Endothelial cell (in vitro differentiated cells): Measurements from ENCODE around the gene DERL3. TPM values are rescaled to one million over a fixed set of nuclear protein-coding genes. Genes with fewer than 3 reads are reported as not detected.

Source experiments
- DNase-seq: peaks from one replicate; pipeline ENCODE4 v3.0.0; 2021; ENCODE audit warnings: low spot score
- H3K27ac Mint-ChIP-seq: one replicate; pipeline ENCODE4 v1.8.0; 2021; ENCODE audit warnings: mixed read lengths, inconsistent platforms; ENCODE audit not compliant: unreplicated experiment
- H3K27me3 Mint-ChIP-seq: one replicate; pipeline ENCODE4 v1.8.0; 2021; ENCODE audit warnings: mild to moderate bottlenecking, moderate library complexity, mixed read lengths, inconsistent platforms; ENCODE audit not compliant: unreplicated experiment
- H3K36me3 Mint-ChIP-seq: one replicate; pipeline ENCODE4 v1.8.0; 2021; ENCODE audit warnings: mild to moderate bottlenecking, low read depth, mixed read lengths, inconsistent platforms; ENCODE audit not compliant: unreplicated experiment
- H3K4me1 Mint-ChIP-seq: one replicate; pipeline ENCODE4 v1.8.0; 2021; ENCODE audit warnings: mild to moderate bottlenecking, mixed read lengths, inconsistent platforms; ENCODE audit not compliant: unreplicated experiment
- H3K4me3 Mint-ChIP-seq: one replicate; pipeline ENCODE4 v1.8.0; 2021; ENCODE audit warnings: mild to moderate bottlenecking, mixed read lengths, inconsistent platforms; ENCODE audit not compliant: unreplicated experiment
- H3K9me3 Mint-ChIP-seq: one replicate; pipeline ENCODE4 v1.8.0; 2021; ENCODE audit warnings: mixed read lengths, inconsistent platforms; ENCODE audit not compliant: unreplicated experiment
- CTCF ChIP-seq: fragments of 200-600 bp; sonication (generic); IDR thresholded peaks from one replicate; pipeline ENCODE4 v1.5.0; 2021; ENCODE audit warnings: antibody characterized with exemption; ENCODE audit not compliant: unreplicated experiment
- total RNA-seq: library from RNA; stranded (reverse); fragmentation: NEBNext Ultra II Directional; extraction: Animal tissue kit (Norgen Biotek cat#: 25700); gene quantifications from one replicate; pipeline ENCODE4 v1.2.1, GENCODE V29; 2021; ENCODE audit not compliant: unreplicated experiment

DERL3 gene
- total RNA-seq, 1 donor from 2014 or later = 1.3 TPM

GRCh38 chr22:23826510-23827350 is 12.1 kb downstream of the DERL3 start:
- H3K4me3 Mint-ChIP-seq = no peak overlapping the region
- H3K27ac Mint-ChIP-seq = no peak overlapping the region

GRCh38 chr22:23825246-23825905 is 13.4 kb downstream of the DERL3 start:
- H3K9me3 Mint-ChIP-seq = no peaks in the 10 kb centered on the region
- H3K27me3 Mint-ChIP-seq = peaks cover 10% of the 10 kb centered on the region
- peak overlapping the region; percentile 75 for H3K27ac Mint-ChIP-seq
- peaks cover 49% of the 10 kb centered on the region for H3K36me3 Mint-ChIP-seq
- DNase-seq = no peak
- no peak for TF ChIP-seq CTCF
- H3K4me3 Mint-ChIP-seq = peak overlapping the region; percentile 39
- peaks cover 4% of the 10 kb centered on the region for H3K4me1 Mint-ChIP-seq

More at GRCh38 chr22:23826510-23827350, 12.1 kb downstream of the DERL3 start:
- DNase-seq = no peak
- Mint-ChIP-seq H3K27me3 (peaks cover 10% of the 10 kb centered on the region), H3K4me1 (no peaks in the 10 kb centered on the region), H3K9me3 (no peaks in the 10 kb centered on the region), H3K36me3 (peaks cover 53% of the 10 kb centered on the region)
- no peak for TF ChIP-seq CTCF

GRCh38 chr22:23824476-23825245 is 14.1 kb downstream of the DERL3 start:
- no peak for DNase-seq
- Mint-ChIP-seq H3K27ac (no peak overlapping the region), H3K4me3 (no peak overlapping the region), H3K36me3 (peaks cover 48% of the 10 kb centered on the region), H3K27me3 (peaks cover 8% of the 10 kb centered on the region), H3K9me3 (no peaks in the 10 kb centered on the region), H3K4me1 (peaks cover 4% of the 10 kb centered on the region)
- no peak for TF ChIP-seq CTCF

GRCh38 chr22:23823331-23823791 is 15.4 kb downstream of the DERL3 start:
- peaks cover 4% of the 10 kb centered on the region for H3K4me1 Mint-ChIP-seq
- H3K9me3 Mint-ChIP-seq = no peaks in the 10 kb centered on the region
- peaks cover 3% of the 10 kb centered on the region for H3K27me3 Mint-ChIP-seq
- no peak overlapping the region for H3K27ac Mint-ChIP-seq
- TF ChIP-seq CTCF = no peak
- no peak for DNase-seq
- H3K4me3 Mint-ChIP-seq = no peak overlapping the region
- H3K36me3 Mint-ChIP-seq = peaks cover 39% of the 10 kb centered on the region
